Measurements from ENCODE around the gene ATXN1. TPM values are rescaled to one million over a fixed set of nuclear protein-coding genes. Genes with fewer than 3 reads are reported as not detected.

ATXN1 gene
- total RNA-seq, 1 experiment from 2014 or later: 16.5 TPM

- intact Hi-C loops (cut with micrococcal nuclease): no loop called here
Measured at GRCh38 chr6:16430391-16431089, 330.7 kb downstream of the ATXN1 start.

GRCh38 chr6:16429669-16430068 is 331.6 kb downstream of the ATXN1 start:
- ChIA-PET POLR2A (interaction anchor here (0.7 kb wide), 2 partner anchors 8 to 591 kb away, joined by 3 read pairs; no protein-coding TSS in a partner anchor), CTCF (interaction anchor here (0.6 kb wide), 1 partner anchor 280 kb away, joined by 3 read pairs; no protein-coding TSS in a partner anchor)
- no TSS peak for BruUV-seq (replicated peaks)
- Mint-ChIP-seq H3K4me1 (ENCODE audit: insufficient read depth, unreplicated experiment) (no peaks in the 10 kb centered on the region), H3K9me3 (ENCODE audit: unreplicated experiment) (no peaks in the 10 kb centered on the region), H3K27me3 (ENCODE audit: insufficient read depth, unreplicated experiment) (no peaks in the 10 kb centered on the region), H3K27ac (ENCODE audit: low read depth, unreplicated experiment) (no peak overlapping the region), H3K4me3 (ENCODE audit: unreplicated experiment) (no peak overlapping the region), H3K36me3 (ENCODE audit: insufficient read depth, unreplicated experiment) (peaks cover 10% of the 10 kb centered on the region)
- no peak for DNase-seq (ENCODE audit: unreplicated experiment)
- intact Hi-C loops (cut with micrococcal nuclease): no loop called here
- no peak for TF ChIP-seq CTCF (IDR thresholded peaks at IDR 0.05; ENCODE audit: unreplicated experiment)

More at GRCh38 chr6:16430391-16431089, 330.7 kb downstream of the ATXN1 start:
- DNase-seq (ENCODE audit: unreplicated experiment): no peak
- peaks cover 8% of the 10 kb centered on the region for H3K9me3 Mint-ChIP-seq (ENCODE audit: unreplicated experiment)
- H3K4me1 Mint-ChIP-seq (ENCODE audit: insufficient read depth, unreplicated experiment): no peaks in the 10 kb centered on the region
- peaks cover 10% of the 10 kb centered on the region for H3K36me3 Mint-ChIP-seq (ENCODE audit: insufficient read depth, unreplicated experiment)
- H3K4me3 Mint-ChIP-seq (ENCODE audit: unreplicated experiment): no peak overlapping the region
- CTCF ChIA-PET: interaction anchor here (0.6 kb wide), 1 partner anchor 279 kb away, joined by 3 read pairs; no protein-coding TSS in a partner anchor
- POLR2A ChIA-PET: no interaction called here
- H3K27me3 Mint-ChIP-seq (ENCODE audit: insufficient read depth, unreplicated experiment): no peaks in the 10 kb centered on the region
- no TSS peak for BruUV-seq (replicated peaks)
- H3K27ac Mint-ChIP-seq (ENCODE audit: low read depth, unreplicated experiment): no peak overlapping the region
- no peak for TF ChIP-seq CTCF (IDR thresholded peaks at IDR 0.05; ENCODE audit: unreplicated experiment)

GRCh38 chr6:16427124-16427523 is 334.1 kb downstream of the ATXN1 start:
- peaks cover 10% of the 10 kb centered on the region for H3K36me3 Mint-ChIP-seq (ENCODE audit: insufficient read depth, unreplicated experiment)
- no peak overlapping the region for H3K4me3 Mint-ChIP-seq (ENCODE audit: unreplicated experiment)
- POLR2A ChIA-PET: interaction anchor here (0.6 kb wide), 1 partner anchor 312 kb away, joined by 4 read pairs; no protein-coding TSS in a partner anchor
- DNase-seq (ENCODE audit: unreplicated experiment): no peak
- CTCF ChIA-PET: no interaction called here
- no peaks in the 10 kb centered on the region for H3K27me3 Mint-ChIP-seq (ENCODE audit: insufficient read depth, unreplicated experiment)
- no TSS peak for BruUV-seq (replicated peaks)
- intact Hi-C loops (cut with micrococcal nuclease): no loop called here
- H3K4me1 Mint-ChIP-seq (ENCODE audit: insufficient read depth, unreplicated experiment): no peaks in the 10 kb centered on the region
- no peaks in the 10 kb centered on the region for H3K9me3 Mint-ChIP-seq (ENCODE audit: unreplicated experiment)
- TF ChIP-seq CTCF (IDR thresholded peaks at IDR 0.05; ENCODE audit: unreplicated experiment): no peak
- H3K27ac Mint-ChIP-seq (ENCODE audit: low read depth, unreplicated experiment): no peak overlapping the region

- ChIA-PET CTCF (interaction anchor here (1.1 kb wide), 1 partner anchor 11 kb away, joined by 3 read pairs; no protein-coding TSS in a partner anchor), POLR2A (no interaction called here)
- no peak for TF ChIP-seq CTCF (IDR thresholded peaks at IDR 0.05; ENCODE audit: unreplicated experiment)
- peaks cover 10% of the 10 kb centered on the region for H3K36me3 Mint-ChIP-seq (ENCODE audit: insufficient read depth, unreplicated experiment)
- no peaks in the 10 kb centered on the region for H3K9me3 Mint-ChIP-seq (ENCODE audit: unreplicated experiment)
- peaks cover 4% of the 10 kb centered on the region for H3K4me1 Mint-ChIP-seq (ENCODE audit: insufficient read depth, unreplicated experiment)
- no TSS peak for BruUV-seq (replicated peaks)
- H3K27ac Mint-ChIP-seq (ENCODE audit: low read depth, unreplicated experiment): no peak overlapping the region
- DNase-seq (ENCODE audit: unreplicated experiment): no peak
- no peak overlapping the region for H3K4me3 Mint-ChIP-seq (ENCODE audit: unreplicated experiment)
- H3K27me3 Mint-ChIP-seq (ENCODE audit: insufficient read depth, unreplicated experiment): no peaks in the 10 kb centered on the region
- intact Hi-C loops (cut with micrococcal nuclease): no loop called here
Measured at GRCh38 chr6:16425881-16426615, 335.2 kb downstream of the ATXN1 start.
